Measurements from ENCODE around the gene CTNNA3.

- TF ChIP-seq MAZ (IDR thresholded peaks at IDR 0.05; ENCODE audit: borderline replicate concordance, low read depth, low read length) (no peak), CTCF (conservative IDR thresholded peaks at IDR 0.05; ENCODE audit: low read depth, low read length) (no peak), POLR2A (IDR thresholded peaks at IDR 0.05; ENCODE audit: low read depth, low read length) (no peak), RAD21 (IDR thresholded peaks at IDR 0.05; ENCODE audit: low read length) (no peak), CHD1 (IDR thresholded peaks at IDR 0.05; ENCODE audit: low read depth, low read length) (no peak), SMC3 (IDR thresholded peaks at IDR 0.05; ENCODE audit: low read depth, low read length) (no peak)
Observed at GRCh38 chr10:67386260-67386659, 309.7 kb downstream of the CTNNA3 start.
